Peyer's patch (tissue), 4 donors: Measurements from ENCODE around the gene RELN. TPM values are rescaled to one million over a fixed set of nuclear protein-coding genes. Genes with fewer than 3 reads are reported as not detected.
A peak's percentile ranks its signal among the peaks of the same experiment; 100 is the strongest.

Experiments
- DNase-seq, 3 donors: peaks; one replicate each; pipeline ENCODE4 v3.0.0-alpha.2; 2017 to 2019
- H3K27ac ChIP-seq, 4 donors: fragments of 200-600 bp; sonication (generic); one replicate each; pipeline ENCODE4 v1.5.1; 2016 to 2019
- H3K27me3 ChIP-seq, 2 donors: fragments of 200-600 bp; sonication (generic); one replicate each; pipeline ENCODE4 v1.5.1; 2019
- H3K36me3 ChIP-seq, 3 donors: fragments of 200-600 bp; sonication (generic); one replicate each; pipeline ENCODE4 v1.5.1; 2016 to 2019
- H3K4me1 ChIP-seq, 4 donors: fragments of 200-600 bp; sonication (generic); one replicate each; pipeline ENCODE4 v1.5.1; 2016 to 2019
- H3K4me3 ChIP-seq, 4 donors: fragments of 200-600 bp; sonication (generic); 1 replicate in 3 of 4; 2 replicates in 1 of 4; pipeline ENCODE4 v1.5.1; 2016 to 2019; ENCODE audit warnings: mild to moderate bottlenecking in 1 of 4
- H3K9me3 ChIP-seq, 4 donors: fragments of 200-600 bp; sonication (generic); one replicate each; pipeline ENCODE4 v1.5.1; 2016 to 2019; ENCODE audit warnings: mild to moderate bottlenecking in 1 of 4
- POLR2A ChIP-seq, 2 donors: fragments of 450-650 bp; IDR thresholded peaks; one replicate each; pipeline ENCODE4 v1.5.1; 2017; ENCODE audit warnings: antibody characterized with exemption in 2 of 2, mild to moderate bottlenecking in 2 of 2, moderate library complexity in 2 of 2
- total RNA-seq, 4 donors: library from RNA; depleted of rRNA; stranded (reverse); fragments of >200 nt; gene quantifications; one replicate each; pipeline ENCODE4 v1.1.0, GENCODE V29; 2016
- TF ChIP-seq, protein P1 (sequence below), 6 experiments: fragments of 450-650 bp in 4 of 6; fragments of 200-600 bp in 2 of 6; sonication (generic) in 1 of 6; IDR thresholded peaks; one replicate each; pipeline ENCODE4 v1.5.1; 2017 to 2019; ENCODE audit warnings: antibody characterized with exemption in 6 of 6, mild to moderate bottlenecking in 3 of 6, moderate library complexity in 1 of 6

The RELN gene
- total RNA-seq, 4 donors from 2014 or later = 1.7 to 3.9 (median 3.2) TPM

DNA sequence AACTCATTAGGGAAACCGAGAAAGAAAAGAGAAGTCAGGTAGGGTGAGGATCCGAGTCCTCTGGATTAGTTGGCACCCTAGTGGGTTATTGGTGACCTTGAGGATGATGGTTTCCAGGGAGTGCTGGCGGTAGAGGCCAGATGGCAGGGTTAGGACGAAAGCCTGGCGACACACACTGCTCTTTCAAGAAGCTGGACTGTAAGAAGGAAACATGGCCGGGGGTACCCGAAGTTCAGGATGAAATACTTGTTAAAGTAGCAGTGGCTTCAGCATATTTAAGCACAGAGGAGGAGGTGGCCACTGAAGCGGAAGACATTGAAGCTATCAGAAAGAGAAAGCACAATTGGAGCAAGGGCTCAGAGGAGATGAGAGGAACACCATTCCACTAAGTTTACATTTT, 224.6 kb downstream of the RELN start:
- Histone ChIP-seq H3K27ac (no peak overlapping the region), H3K27me3 (no peaks in the 10 kb centered on the region), H3K4me3 (no peak overlapping the region), H3K36me3 (no peaks in the 10 kb centered on the region), H3K4me1 (no peaks in the 10 kb centered on the region), H3K9me3 (no peaks in the 10 kb centered on the region)
- TF ChIP-seq POLR2A (IDR thresholded peaks at IDR 0.05) = no peak
- TF ChIP-seq, protein P1, sequence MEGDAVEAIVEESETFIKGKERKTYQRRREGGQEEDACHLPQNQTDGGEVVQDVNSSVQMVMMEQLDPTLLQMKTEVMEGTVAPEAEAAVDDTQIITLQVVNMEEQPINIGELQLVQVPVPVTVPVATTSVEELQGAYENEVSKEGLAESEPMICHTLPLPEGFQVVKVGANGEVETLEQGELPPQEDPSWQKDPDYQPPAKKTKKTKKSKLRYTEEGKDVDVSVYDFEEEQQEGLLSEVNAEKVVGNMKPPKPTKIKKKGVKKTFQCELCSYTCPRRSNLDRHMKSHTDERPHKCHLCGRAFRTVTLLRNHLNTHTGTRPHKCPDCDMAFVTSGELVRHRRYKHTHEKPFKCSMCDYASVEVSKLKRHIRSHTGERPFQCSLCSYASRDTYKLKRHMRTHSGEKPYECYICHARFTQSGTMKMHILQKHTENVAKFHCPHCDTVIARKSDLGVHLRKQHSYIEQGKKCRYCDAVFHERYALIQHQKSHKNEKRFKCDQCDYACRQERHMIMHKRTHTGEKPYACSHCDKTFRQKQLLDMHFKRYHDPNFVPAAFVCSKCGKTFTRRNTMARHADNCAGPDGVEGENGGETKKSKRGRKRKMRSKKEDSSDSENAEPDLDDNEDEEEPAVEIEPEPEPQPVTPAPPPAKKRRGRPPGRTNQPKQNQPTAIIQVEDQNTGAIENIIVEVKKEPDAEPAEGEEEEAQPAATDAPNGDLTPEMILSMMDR (IDR thresholded peaks at IDR 0.05) = no peak
- no peak for DNase-seq

DNA sequence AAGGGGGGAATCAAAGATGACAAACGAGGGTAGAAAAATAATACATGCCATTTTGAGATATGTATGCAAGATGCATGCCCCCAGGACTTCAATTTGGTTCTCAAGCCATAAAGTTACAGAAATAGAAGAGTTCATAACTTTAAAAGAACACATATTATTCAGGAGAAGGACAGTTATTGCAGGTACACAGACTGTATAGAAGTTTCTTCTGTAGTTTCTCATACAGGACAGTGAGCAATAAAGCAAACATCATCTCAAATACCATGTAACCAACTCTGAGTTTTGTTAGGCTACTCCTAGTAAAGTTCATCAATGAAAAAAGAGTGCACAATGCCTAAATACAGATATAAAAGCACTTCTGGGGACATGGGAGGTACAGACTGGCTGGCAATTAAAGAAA, 226.6 kb downstream of the RELN start:
- Histone ChIP-seq H3K36me3 (no peaks in the 10 kb centered on the region), H3K4me3 (no peak overlapping the region), H3K27ac (no peak overlapping the region), H3K4me1 (no peaks in the 10 kb centered on the region), H3K9me3 (no peaks in the 10 kb centered on the region), H3K27me3 (no peaks in the 10 kb centered on the region)
- no peak for DNase-seq
- TF ChIP-seq, protein P1 (IDR thresholded peaks at IDR 0.05) = no peak
- no peak for TF ChIP-seq POLR2A (IDR thresholded peaks at IDR 0.05)

DNA sequence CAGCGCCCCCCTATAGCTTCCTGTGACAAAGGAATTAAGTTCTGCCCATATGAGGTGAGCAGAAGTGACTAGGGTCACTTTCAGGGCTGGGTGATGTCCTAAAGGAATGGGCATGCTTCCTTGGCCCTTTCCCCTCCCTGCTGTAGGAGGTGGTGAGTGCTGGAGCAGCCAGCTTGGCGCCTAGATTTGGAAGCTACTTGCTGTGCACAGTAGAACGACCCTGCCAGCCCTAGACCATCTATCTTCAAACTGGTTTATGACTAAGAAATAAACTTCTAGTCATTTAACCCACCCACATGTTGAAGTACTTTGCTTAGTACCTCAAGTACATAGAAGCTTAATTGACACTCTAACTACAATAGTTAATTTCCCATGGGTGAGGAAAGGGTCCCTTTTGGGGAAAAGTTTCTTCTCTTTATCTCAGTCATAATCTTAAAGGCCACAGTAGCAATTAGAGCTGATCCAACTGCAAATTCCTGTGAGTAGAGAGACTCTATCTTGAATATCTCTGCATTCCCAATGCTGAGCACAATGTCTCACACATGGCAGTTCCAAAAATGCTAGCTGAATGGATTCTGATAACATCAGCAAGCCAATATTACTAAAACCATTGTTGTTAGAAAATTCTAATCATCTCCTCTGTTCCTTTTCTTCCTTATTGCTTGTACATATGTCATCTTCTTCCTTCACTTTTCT, 227.2 kb downstream of the RELN start:
- H3K9me3 ChIP-seq = no peaks in the 10 kb centered on the region
- H3K27ac ChIP-seq = no peak overlapping the region
- no peaks in the 10 kb centered on the region for H3K36me3 ChIP-seq
- no peak overlapping the region for H3K4me3 ChIP-seq
- no peaks in the 10 kb centered on the region for H3K27me3 ChIP-seq
- DNase-seq = no peak
- H3K4me1 ChIP-seq = no peaks in the 10 kb centered on the region
- no peak for TF ChIP-seq POLR2A (IDR thresholded peaks at IDR 0.05)
- TF ChIP-seq, protein P1 (IDR thresholded peaks at IDR 0.05) = no peak

DNA sequence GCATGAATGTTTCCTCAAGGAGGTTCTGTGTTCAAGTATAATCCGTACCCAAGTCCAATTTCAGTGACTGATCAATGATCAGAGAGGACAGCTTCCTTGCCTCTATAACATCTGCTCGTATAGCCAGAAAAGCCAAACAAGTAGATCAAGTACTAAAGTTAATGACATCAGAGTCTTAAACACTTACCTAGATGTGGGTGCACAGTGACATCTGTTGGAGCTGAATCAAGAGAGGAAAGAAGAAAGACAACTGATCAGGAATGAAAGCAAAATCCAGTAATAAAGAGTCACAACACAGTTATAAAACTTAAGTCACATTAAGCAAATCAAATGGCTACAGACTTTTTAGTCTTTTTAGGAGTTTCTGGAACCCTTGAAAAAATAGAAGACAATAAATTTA, 236.5 kb downstream of the RELN start:
- H3K27ac ChIP-seq = no peak overlapping the region
- H3K27me3 ChIP-seq = no peaks in the 10 kb centered on the region
- no peaks in the 10 kb centered on the region for H3K36me3 ChIP-seq
- H3K4me3 ChIP-seq = no peak overlapping the region
- DNase-seq = no peak
- TF ChIP-seq, protein P1 (IDR thresholded peaks at IDR 0.05) = peak in 1 of 6 experiments; percentile 19
- TF ChIP-seq POLR2A (IDR thresholded peaks at IDR 0.05) = no peak
- H3K4me1 ChIP-seq = no peaks in the 10 kb centered on the region
- no peaks in the 10 kb centered on the region for H3K9me3 ChIP-seq

DNA sequence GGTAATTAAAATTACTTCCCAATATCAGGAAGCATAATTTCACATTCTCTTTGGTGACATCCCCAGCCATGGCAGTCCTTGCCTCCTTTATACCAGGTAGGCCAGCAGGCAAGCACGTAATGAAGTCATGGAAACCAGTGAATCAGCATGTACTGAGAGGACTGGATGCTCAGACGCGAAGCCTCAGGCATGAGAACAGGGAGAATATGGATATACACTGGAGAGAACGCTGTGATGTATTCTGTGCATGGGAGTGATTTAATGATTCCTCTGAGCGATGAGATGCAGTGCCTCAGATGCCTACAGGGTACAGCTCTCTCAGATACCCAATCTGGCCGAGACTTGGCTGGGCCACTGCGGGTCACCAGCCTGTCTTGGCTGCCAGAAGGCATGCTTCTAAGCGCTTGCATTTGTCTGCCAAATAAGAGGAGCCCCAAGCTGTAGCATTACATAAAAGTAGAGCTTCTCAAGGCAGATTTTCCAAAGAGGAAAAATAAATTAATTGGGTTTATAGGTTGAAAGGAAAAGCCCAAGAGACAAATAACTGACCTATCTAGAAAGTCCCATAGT, 238.1 kb downstream of the RELN start:
- TF ChIP-seq, protein P1 (IDR thresholded peaks at IDR 0.05) = no peak
- TF ChIP-seq POLR2A (IDR thresholded peaks at IDR 0.05) = no peak
- H3K27ac ChIP-seq = no peak overlapping the region
- no peak for DNase-seq

More for the DNA sequence above, 238.1 kb downstream of the RELN start:
- Histone ChIP-seq H3K27me3 (no peaks in the 10 kb centered on the region), H3K36me3 (no peaks in the 10 kb centered on the region), H3K4me1 (no peaks in the 10 kb centered on the region), H3K9me3 (no peaks in the 10 kb centered on the region), H3K4me3 (no peak overlapping the region)
